ES-I3 (cell line): ENCODE data around the gene ATG7.
"Not testable (repeated sequence)": the region's sequence is repeated elsewhere in the genome, so short reads cannot be mapped to it uniquely, and the experiment has no call there.

Experiments
- H3K36me3 ChIP-seq: 2 replicates; pipeline ENCODE4 v1.6.1; 2013; ENCODE audit warnings: mild to moderate bottlenecking, low read length, control low read depth, moderate library complexity; ENCODE audit not compliant: insufficient read depth
- H3K4me1 ChIP-seq: 2 replicates; pipeline ENCODE4 v1.6.1; 2013; ENCODE audit warnings: mild to moderate bottlenecking, control low read depth, low read length; ENCODE audit not compliant: insufficient read depth
- H3K9ac ChIP-seq: 2 replicates; pipeline ENCODE4 v1.6.1; 2013; ENCODE audit warnings: low read depth, mild to moderate bottlenecking, low read length, moderate library complexity
- H3K9me3 ChIP-seq: 2 replicates; pipeline ENCODE4 v1.6.1; 2013; ENCODE audit warnings: mild to moderate bottlenecking, low read length, moderate library complexity; ENCODE audit not compliant: control insufficient read depth, insufficient read depth

The ATG7 gene

GRCh38 chr3:11436775-11437174 lies 164.6 kb downstream of the ATG7 start:
- no peak overlapping the region for H3K9ac ChIP-seq
- H3K36me3 ChIP-seq = no peaks in the 10 kb centered on the region; the same call in 1 of the 2 replicates
- H3K9me3 ChIP-seq = no peaks in the 10 kb centered on the region
- H3K4me1 ChIP-seq = no peaks in the 10 kb centered on the region

- Histone ChIP-seq H3K4me1 (no peaks in the 10 kb centered on the region), H3K9ac (no peak overlapping the region), H3K9me3 (no peaks in the 10 kb centered on the region), H3K36me3 (no peaks in the 10 kb centered on the region; the same call in 1 of the 2 replicates)
These were observed 165.3 kb downstream of the ATG7 start for GRCh38 chr3:11437506-11437905.

- no peak overlapping the region for H3K9ac ChIP-seq
- H3K36me3 ChIP-seq = no peaks in the 10 kb centered on the region; the same call in 1 of the 2 replicates
- no peaks in the 10 kb centered on the region for H3K4me1 ChIP-seq
- H3K9me3 ChIP-seq = no peaks in the 10 kb centered on the region
These were observed 166.4 kb downstream of the ATG7 start for GRCh38 chr3:11438646-11439045.

GRCh38 chr3:11441346-11441745 lies 169.1 kb downstream of the ATG7 start:
- not testable (repeated sequence) for H3K9ac ChIP-seq, H3K36me3 ChIP-seq, H3K9me3 ChIP-seq, H3K4me1 ChIP-seq

- H3K36me3 ChIP-seq = no peaks in the 10 kb centered on the region; the same call in 1 of the 2 replicates
- H3K4me1 ChIP-seq = no peaks in the 10 kb centered on the region
- H3K9ac ChIP-seq = no peak overlapping the region
- no peaks in the 10 kb centered on the region for H3K9me3 ChIP-seq
These were observed 172.2 kb downstream of the ATG7 start for GRCh38 chr3:11444404-11444803.

GRCh38 chr3:11445193-11445592 lies 173.0 kb downstream of the ATG7 start:
- not testable (repeated sequence) for H3K4me1 ChIP-seq, H3K36me3 ChIP-seq, H3K9ac ChIP-seq, H3K9me3 ChIP-seq

- Histone ChIP-seq H3K4me1 (no peaks in the 10 kb centered on the region), H3K9ac (no peak overlapping the region), H3K36me3 (no peaks in the 10 kb centered on the region), H3K9me3 (no peaks in the 10 kb centered on the region)
These were observed 173.7 kb downstream of the ATG7 start for GRCh38 chr3:11445883-11446282.

- Histone ChIP-seq H3K9me3 (no peaks in the 10 kb centered on the region), H3K36me3 (no peaks in the 10 kb centered on the region), H3K9ac (no peak overlapping the region), H3K4me1 (no peaks in the 10 kb centered on the region)
These were observed 175.5 kb downstream of the ATG7 start for GRCh38 chr3:11447584-11448200.

GRCh38 chr3:11450015-11450414 lies 177.8 kb downstream of the ATG7 start:
- no peaks in the 10 kb centered on the region for H3K36me3 ChIP-seq
- no peaks in the 10 kb centered on the region for H3K9me3 ChIP-seq

GRCh38 chr3:11452312-11452711 lies 180.1 kb downstream of the ATG7 start:
- H3K9me3 ChIP-seq = no peaks in the 10 kb centered on the region
- no peak overlapping the region for H3K9ac ChIP-seq

More at GRCh38 chr3:11450015-11450414, 177.8 kb downstream of the ATG7 start:
- H3K4me1 ChIP-seq = no peaks in the 10 kb centered on the region; the same call in 1 of the 2 replicates
- no peak overlapping the region for H3K9ac ChIP-seq

GRCh38 chr3:11452885-11453847 lies 181.0 kb downstream of the ATG7 start:
- Histone ChIP-seq H3K36me3 (no peaks in the 10 kb centered on the region), H3K9ac (no peak overlapping the region), H3K9me3 (no peaks in the 10 kb centered on the region), H3K4me1 (no peaks in the 10 kb centered on the region; the same call in 1 of the 2 replicates)

More at GRCh38 chr3:11452312-11452711, 180.1 kb downstream of the ATG7 start:
- Histone ChIP-seq H3K36me3 (no peaks in the 10 kb centered on the region), H3K4me1 (no peaks in the 10 kb centered on the region; the same call in 1 of the 2 replicates)

GRCh38 chr3:11455956-11456355 lies 183.8 kb downstream of the ATG7 start:
- no peaks in the 10 kb centered on the region for H3K36me3 ChIP-seq
- H3K4me1 ChIP-seq = no peaks in the 10 kb centered on the region; the same call in 1 of the 2 replicates
- H3K9me3 ChIP-seq = no peaks in the 10 kb centered on the region
- no peak overlapping the region for H3K9ac ChIP-seq

GRCh38 chr3:11457135-11457534 lies 184.9 kb downstream of the ATG7 start:
- Histone ChIP-seq H3K4me1 (no peaks in the 10 kb centered on the region; the same call in 1 of the 2 replicates), H3K36me3 (no peaks in the 10 kb centered on the region), H3K9ac (no peak overlapping the region), H3K9me3 (no peaks in the 10 kb centered on the region)

GRCh38 chr3:11459186-11459824 lies 187.1 kb downstream of the ATG7 start:
- Histone ChIP-seq H3K4me1 (no peaks in the 10 kb centered on the region), H3K36me3 (no peaks in the 10 kb centered on the region), H3K9ac (no peak overlapping the region), H3K9me3 (no peaks in the 10 kb centered on the region)
